HG02678 (cell line): Measurements from ENCODE around the gene MRC1.

Experiments used
- ATAC-seq: cut with Tn5 transposase; IDR thresholded peaks from one replicate; pipeline ENCODE4 v1.9.1; 2021; ENCODE audit warnings: mild to moderate bottlenecking, moderate library complexity; ENCODE audit not compliant: unreplicated experiment

The MRC1 gene

DNA sequence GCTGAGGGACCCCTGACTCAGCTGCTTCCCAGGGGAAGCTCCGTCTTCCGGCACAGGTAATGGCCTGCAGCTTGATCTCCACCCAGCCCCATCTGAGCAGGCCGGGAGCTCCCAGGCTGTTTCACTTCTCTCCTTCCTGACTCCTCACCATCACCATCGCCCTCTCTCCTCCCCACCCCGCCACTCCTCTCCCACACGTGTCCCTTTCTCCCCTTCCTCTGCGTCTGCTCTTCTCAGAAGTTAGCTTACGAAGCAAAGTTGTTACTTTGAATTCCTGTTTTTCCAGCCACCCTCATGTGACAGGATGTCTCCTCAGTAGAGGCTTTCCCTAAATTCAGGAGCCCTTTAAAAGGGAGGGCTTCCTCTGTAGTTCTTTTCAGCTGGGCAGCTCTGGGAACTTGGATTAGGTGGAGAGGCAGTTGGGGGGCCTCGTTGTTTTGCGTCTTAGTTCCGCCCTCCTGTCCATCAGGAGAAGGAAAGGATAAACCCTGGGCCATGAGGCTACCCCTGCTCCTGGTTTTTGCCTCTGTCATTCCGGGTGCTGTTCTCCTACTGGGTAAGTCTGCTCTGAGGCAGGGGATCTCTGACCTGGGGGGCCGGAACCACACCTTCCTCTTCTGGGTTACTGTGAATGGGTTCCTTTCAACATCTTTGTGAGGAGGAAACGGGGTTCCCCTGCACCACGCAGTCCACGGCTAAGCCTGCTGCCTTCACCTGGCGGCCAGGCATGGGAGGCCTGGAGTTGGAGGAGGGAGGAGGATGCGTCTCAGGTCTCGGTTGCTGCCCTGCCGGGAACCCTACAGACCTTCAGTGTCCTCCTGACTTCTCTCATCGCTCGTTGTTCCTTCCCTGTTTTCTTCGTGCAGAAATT lies at the start of gene MRC1:
Gene MRC1 (plus strand): TSS at position 378 of the 871 bp plus-strand sequence. CDS start 118 bp downstream, at position 496.
- ATAC-seq: no peak

DNA sequence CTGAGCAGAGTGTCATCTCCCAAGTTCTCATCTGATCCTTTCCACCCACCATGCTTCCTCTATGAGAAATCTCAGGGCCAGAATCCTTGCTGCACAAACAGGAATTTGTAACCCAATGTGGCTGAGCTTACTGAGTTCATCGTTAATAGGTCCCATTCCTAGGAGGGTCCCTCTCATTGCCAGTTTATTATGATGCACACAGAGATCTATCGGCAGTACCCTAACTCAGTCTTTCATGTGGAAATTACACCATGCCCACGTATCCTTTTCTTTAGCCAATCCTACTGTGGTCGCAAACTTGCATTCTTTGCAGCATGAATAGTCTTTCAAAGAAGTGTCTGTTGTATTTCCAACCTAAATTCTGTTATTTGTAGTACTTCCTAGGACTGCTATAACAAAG lies 45.0 kb upstream of the MRC1 start:
- no peak for ATAC-seq

DNA sequence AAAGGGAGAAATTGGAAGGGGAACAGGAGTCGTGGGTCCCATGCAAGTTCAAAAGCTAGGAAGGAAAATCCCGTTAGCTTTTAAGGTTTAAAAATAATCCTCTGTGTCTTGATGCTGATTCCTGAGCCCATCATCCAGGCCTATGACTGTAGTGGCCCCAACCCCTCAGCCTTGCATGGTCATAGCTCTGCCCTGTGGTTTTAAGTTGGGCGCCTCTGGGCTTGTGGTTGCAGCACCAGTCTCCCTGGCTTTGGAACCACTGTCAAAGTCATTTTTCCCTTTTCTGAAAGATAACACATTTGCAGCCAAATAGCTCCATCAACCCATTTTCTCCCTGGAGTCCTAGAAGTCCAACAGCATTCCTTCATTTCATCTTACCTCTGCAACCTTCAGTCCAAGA lies 43.5 kb upstream of the MRC1 start:
- no peak for ATAC-seq

DNA sequence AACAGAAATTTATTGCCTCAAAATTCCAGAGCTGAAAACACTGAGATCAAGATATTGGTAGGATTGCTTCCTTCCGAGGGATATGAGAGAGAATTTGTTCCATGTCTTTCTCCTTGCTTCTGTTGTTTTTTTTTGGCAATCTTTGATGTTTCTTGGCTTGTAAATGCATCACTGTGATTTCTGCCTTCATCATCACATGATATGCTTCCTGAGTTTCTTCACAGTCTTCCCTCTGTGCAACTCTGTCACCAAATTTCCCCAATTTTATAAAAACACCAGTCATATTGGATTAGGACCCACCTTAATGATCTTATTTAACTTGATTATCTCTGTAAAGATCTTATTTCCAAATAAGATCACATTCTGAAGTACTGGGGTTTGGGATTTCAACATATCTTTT lies 42.4 kb upstream of the MRC1 start:
- no peak for ATAC-seq

DNA sequence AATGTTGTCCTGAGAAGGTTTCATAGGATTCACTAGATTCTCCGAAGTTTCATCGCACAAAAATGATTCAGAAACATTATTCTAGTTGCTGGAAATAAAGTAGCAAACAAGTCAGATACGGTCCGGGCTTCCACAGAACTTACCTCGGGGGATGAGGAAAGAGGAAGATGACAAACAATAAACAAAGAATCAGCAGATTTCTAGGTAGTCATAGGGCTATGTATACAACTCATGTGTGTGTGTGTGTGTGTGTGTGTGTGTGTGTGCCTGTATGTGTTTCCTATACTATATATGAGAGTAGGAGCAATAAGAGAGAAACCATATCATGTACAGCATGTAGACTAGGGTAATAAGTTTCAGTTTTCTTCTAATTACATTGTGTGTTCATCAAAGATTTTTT lies 40.7 kb upstream of the MRC1 start:
- no peak for ATAC-seq

DNA sequence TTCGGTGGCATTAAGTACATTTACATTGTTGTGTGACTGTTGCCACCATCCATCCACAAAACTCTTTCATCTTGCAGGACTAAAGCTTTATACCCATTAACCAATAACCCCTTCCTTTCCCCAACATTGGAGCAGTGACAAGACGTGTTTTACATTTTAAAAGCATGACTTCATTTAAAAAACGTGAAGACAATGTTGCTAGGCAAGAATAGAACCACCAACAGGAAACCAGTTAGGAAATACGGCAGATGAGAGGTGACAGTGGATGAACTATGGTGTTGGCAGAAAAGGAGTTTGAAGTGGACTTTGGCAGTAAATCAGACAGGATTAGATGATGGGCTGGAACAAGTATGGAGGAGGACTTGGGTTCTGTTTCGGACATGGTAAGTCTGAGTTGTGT lies 40.2 kb upstream of the MRC1 start:
- ATAC-seq: no peak

DNA sequence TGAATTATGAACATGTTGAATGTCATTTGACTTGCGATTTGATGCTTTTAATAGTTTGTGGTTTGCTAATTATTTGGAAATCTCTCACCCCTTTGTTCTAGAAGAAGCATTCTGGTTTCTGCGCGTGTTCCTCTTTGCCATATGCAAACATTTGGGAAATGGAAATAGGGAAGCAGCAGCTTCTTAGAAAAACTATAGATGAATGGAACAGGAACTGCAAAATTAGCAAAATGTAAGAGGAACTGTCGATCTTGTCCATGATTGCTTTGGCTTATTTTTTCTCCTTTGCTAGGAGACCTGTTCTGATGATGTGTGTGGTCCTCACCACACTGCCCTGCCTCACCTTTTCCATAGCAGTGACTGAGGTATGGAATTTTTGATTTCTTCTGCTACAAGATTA lies 38.1 kb upstream of the MRC1 start:
- ATAC-seq: no peak

DNA sequence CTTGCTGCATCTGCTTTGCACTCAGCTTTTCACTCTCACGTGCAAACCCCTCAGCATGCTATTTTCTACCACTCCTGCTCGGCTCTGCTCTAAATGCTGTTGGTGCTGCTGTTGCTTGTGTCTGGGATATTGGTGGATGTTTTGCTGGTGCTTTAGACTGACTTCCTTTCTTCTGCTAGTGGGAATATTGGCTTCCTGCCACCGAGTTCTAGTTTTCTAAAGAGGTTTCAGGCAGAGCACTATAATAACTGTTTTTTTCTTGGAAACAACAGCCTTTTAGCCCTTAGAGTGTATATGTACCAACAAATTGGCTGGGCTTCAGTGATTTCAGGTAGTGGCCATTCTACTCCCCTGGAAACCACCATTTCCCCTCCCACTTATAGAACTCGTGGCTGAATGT lies 29.4 kb upstream of the MRC1 start:
- ATAC-seq: no peak

DNA sequence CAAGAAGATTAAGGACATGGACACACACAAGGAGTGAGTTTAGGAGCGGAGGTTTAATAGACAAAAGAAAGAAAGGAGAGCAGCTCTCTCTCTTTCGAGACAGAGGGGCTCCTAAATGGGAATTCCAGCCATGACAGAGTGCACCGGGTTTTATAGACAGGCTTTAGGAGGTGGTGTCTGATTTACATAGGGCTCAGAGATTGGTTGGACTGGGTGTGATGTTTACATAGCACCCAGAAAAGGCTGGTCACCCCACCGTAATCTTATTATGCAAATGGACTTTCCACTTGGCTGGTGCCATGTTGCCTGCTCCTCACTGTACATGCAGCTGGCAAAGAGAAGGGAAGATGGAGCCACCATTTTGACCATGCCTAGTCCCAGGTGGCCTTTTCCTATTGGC lies 28.4 kb upstream of the MRC1 start:
- no peak for ATAC-seq

DNA sequence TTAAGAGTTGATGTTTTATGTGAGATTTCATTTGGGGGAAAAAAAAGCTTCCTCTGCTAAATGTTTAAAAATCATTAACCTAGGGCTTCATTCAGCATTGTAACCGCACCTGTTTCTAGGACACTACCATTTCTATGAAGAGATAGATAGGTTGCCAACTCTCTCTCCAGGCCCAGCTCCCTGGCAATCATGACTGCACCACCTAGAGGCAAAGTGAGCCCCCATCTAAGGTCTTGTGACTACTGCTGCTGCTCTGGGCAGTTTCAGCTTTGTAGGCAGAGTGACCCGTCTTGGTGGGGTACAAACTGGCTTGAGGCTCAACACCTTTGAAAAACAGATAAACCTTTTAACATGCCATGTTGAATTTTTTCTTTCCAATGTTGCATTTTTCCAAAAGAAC lies 27.3 kb upstream of the MRC1 start:
- ATAC-seq: no peak

DNA sequence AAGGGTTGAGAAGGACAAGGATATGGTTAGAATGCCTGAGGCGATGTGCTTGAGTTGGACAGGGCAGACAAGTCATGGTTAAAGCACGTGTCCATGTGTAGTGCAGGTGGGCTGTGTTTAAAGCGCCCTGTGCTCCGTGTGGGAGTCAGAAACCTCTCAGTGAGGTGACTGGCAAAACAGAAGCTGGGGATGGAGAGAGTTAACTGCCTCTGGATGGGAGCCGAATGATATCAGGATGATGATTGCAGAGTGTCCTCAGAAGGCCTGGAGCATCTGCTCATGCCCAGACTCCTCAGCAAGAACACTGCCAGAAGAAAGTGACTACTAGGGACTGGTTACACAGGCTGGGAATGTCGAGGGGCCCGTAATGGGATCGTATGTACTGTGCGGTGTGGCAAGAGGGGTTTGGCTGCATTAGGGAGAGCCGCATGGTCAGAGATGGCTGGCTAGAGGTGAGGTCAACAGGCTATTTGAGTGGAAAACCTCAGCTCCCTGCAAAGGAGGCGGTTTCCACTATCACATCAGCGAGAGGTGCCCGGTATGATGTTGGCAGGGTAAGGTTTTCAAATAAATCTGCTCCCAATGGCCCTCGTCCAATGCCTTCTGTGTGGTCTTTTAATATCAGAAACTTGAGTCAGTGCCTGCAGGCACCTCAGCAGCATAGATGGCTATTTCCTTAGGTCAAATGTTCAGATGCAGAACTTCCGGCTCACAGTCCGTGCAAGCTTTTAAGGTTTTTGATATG lies 26.1 kb upstream of the MRC1 start:
- no peak for ATAC-seq

DNA sequence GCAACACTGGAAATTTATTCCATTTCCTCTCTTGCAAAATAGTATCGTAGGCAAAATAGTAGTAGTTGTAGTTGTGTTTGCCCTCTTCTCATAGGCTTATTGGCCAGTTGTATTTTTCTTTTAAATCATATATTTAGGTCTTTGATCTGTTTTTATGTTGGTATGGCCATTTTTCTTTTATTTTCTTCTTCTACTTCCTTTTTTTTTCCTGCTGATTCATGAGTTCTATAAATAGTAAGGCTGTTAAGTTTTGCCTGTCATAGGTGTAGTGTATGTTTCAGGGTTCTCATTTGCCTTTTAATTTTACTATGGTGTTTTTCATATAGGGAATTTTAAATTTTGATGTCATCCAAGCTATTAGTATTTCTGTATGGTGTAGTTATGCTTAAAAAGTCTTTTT lies 25.4 kb upstream of the MRC1 start:
- no peak for ATAC-seq

DNA sequence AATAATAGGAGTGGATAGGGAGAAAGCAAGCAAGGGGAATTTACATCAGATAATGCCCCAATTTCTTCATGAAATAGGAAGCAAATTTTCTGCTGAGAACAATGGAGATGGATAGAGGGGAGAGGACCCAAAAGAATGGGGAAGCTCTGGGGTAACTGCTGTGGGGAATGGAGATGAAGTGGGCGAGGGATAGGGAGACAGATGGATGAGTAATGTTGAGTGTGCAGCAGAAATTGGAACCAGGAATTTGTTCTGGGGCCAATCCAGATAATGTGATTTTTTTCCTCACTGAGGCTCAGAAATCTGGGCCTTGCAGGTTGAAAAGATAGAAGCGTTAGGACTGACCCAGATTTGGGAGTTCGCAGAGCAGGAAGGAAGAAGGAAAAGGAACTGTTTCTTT lies 24.5 kb upstream of the MRC1 start:
- no peak for ATAC-seq

DNA sequence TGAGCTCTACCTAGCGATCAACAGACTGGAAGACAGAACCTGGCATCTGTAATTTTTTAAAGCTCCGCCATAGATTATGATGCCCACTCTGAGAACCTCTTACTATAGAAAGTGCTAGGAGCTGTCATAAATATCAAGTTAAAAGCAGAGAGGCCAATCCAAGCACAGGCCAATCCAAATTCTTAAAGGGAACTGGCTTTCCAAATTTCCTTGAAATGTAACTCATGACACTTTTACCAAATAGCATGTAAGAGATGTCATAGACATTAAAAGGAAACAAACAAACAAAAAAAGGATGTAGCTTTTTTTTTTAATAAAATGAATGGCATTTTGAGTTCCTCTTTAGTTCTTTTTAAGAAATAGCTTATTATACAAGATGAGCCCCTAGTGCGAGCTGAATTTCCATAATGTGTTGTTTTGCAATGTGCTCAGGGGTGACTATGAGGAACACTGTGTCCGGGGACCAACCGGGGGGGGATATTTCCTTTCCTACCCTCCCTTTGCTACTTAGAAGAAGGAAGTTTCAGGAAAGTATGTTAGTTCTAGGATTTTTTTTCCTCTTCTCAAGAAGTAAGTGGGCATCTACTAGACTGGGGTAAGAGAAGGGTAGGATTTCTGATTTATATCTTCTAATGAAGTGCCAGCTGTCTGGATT lies 23.7 kb upstream of the MRC1 start:
- ATAC-seq: no peak

DNA sequence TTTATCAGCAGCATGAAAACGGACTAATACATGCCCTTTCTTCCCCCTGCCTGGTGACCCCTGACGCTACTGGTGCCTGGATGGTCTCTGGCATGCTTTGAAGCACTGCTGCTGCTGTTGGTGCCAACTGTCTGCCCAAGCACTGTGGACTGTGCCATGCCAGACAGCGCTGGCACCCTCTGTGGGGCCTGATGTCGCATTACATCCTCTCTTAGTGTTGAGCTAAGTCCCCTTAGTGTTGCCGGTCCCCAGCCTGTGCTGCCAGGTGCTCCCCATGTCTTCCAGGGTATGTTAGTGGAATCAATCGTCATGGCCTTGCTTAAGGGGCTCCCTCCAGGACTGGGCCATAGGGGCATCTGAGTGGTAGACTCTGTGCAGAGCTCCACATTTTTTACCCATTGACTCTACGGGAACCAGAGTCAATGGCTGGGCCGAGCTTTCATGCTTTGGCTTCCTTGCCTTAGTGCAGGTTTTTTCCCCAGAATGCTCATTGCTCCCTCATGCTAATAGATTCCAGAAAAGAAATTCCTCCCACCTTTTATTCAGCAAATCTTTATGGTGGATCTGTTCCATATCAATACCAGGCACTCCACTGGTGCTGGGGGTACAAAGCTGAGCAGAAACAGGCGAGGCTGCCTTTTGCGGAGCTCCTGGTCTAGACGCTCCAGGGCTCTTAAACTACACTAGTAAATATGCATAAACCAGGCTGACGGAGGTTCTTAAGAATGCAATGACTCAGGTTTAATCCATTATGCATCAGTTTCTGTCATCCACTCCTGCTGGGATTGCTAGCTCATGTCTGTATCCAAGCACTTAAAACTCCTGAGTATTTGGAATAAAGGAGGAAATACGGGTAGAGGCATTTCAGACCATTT lies 21.8 kb upstream of the MRC1 start:
- ATAC-seq: no peak

DNA sequence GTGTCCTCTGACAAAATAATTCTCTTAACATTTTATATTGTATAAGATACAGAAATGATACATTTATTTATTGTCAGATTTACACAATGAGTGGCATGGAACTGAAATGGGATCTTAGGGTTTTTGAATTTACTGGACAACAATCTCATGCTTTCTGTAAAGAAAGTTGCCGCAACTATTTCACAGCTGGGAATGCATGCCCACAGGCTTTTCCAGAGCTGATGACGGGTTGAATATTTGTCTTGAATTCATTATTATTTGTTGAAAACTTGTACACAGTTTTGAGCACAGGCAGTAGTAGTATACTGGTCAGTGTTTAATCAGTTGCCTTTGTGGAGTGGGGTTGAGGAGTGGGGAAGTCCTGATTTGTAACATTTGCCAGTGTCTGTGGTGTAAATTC lies 20.5 kb upstream of the MRC1 start:
- no peak for ATAC-seq

DNA sequence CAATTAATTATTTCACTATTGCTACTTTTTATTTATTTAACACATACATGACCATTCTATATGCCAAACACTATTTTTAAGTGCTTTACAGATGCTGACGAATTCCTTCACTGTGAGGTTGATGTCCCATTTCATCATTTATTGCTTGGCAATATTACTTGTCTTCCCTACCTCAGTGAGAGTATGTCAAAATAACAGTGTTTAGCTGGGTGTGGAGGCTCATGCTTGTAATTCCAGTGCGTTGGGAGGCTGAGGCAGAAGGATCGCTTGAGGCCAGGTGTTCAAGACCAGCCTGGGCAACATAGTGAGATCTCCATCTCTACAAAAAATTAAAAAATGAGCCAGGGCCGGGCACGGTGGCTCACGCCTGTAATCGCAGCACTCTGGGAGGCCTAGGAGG lies 19.8 kb upstream of the MRC1 start:
- no peak for ATAC-seq

DNA sequence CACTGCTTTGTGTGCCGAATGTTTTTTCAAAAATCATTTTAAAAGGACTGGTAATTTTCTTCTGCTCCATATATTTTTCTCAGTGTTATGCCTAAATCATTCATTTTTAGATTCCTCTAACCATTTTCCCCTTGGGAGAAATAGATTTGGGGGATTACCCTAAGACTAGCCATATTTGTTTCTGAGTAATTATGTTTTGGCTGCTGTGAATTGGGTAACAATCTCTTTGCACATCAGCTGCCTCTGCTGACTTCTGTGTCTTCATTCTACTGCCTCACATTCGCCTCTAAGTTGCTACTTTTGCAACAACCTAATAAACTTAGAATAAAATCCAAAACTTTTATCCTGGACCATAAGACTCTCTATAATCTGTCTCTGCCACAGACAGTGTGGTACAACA lies 18.5 kb upstream of the MRC1 start:
- no peak for ATAC-seq

DNA sequence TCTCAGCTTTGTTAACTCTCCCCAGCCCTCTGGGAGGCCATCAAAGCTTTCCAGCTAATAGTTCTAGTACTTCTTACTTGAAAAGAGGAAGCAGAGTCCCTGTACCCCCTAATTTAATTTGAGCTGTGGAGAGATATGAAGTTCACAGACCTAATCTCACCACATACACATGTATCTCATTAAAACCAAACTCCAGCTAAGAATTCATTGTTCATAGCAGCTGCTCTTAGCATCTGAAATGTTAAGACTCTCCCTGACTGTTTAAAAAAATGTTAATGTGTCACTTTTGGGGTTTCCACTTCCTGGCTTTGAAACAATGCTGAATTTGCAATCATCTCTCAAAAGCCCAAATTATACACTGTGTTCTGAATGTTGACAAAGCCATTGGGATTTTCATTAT lies 16.2 kb upstream of the MRC1 start:
- no peak for ATAC-seq

DNA sequence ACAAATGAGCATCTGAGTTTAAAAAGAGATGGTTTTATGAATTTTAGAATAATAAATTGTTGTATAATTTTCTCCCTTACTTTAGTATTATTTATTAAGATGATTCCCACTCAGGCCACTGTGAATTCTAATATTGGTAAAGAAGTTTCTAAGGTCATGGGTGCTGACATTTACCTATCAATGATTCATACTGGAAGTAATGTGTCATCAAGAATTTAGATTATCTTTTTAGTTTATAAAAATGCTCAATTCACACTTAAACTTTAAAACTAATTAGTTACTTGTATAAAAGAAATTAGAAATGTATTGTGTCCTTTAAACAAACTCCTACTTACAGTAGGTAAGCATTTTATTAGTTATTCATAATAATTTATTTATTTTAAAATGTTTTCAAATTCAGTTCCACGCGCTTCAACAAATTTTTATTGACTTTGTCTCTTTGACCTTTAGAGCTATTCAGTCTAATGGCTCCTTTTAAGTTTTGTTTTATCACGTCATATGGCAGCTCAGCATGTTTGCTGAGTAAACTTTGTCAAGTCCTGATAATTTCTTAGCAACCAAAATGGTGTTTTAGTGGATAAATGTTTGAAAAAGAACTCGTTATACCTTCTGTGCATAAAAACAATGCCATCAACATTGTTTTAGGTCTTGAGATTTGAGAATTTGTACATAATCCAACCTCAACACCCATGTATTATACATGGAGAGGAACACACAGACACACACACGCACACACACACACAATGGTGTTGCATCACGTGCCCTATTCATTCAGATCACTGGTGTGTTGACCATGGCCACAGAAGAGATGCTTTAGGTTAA lies 15.1 kb upstream of the MRC1 start:
- no peak for ATAC-seq
